GM18951 (cell line): ENCODE data around the gene FAM20C.

Source experiments
- POLR2A ChIP-seq: IDR thresholded peaks from 4 replicates; pipeline ENCODE4 v1.6.1; 2011; ENCODE audit warnings: mild to moderate bottlenecking; ENCODE audit not compliant: insufficient read length, insufficient read depth; ENCODE audit errors: extremely low read depth
- in situ Hi-C: fragments of 300-500 bp; cut with MboI; formaldehyde crosslinking; loops from one replicate; pipeline ENCODE4 v1.12.0; 2022; ENCODE audit warnings: low sequenced_read_pairs, mixed read lengths, inconsistent platforms; ENCODE audit not compliant: unreplicated experiment

FAM20C gene

DNA sequence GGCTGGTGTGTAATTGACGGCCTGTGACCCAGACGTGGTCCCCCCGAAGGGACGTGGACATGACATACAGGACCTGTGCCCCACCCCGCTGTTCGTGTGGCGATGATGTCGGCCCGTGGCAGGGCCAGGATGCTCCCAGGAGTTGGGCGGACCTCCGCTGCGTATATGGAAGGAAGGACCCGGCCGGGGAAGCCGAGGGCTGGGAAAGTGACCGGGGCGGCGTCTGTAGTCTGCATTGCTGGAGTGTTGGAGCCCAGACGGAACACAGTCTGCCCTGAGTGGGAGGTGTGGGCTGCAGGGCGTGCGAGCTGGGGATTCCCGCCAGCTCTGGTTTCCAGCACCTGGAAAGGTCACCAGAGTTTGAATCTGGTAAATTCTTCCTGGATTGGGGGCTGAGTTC lies 52.6 kb downstream of the FAM20C start:
- in situ Hi-C loops = no loop called here
- no peak for TF ChIP-seq POLR2A

GRCh38 chr7:245574-246295 lies 53.4 kb downstream of the FAM20C start:
- in situ Hi-C loops = no loop called here
- no peak for TF ChIP-seq POLR2A

DNA sequence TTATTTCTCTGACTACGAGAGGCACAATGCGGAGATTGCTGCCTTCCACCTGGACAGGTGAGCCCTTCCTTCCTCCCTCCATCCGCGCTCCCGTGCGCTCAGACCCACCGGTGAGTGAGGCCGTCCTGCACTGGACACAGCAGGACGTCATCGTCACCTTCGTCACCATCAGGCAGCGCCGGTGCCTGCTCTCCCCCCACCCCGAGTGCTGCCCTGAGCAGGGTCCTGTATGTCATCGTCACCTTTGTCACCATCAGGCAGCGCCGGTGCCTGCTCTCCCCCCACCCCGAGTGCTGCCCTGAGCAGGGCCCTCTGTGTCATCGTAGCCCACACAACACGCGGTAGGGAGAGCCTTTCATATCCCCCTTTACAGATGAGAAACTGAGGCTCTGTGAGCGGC lies 54.1 kb downstream of the FAM20C start:
- no peak for TF ChIP-seq POLR2A
- in situ Hi-C loops = no loop called here

DNA sequence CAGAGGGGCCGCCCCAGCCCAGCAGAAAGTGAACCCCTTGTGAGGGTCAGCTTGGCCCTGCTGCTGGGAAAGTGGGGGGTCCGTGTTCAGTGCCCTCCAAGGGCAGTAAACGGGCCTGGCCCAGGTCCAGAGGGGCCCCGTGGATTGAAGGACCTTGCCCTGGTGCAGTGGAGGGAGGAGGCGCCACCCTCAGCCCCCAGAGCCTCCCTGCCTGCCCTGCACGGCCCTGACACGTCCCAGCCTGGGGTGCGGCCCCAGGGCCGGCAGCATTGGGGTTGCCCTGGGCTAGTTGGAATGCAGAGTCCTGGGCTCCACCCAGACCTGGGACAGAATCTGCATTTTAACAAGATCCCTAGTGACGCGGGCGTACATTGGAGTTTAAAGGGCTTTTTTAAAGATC lies 54.8 kb downstream of the FAM20C start:
- no peak for TF ChIP-seq POLR2A
- in situ Hi-C loops = no loop called here

DNA sequence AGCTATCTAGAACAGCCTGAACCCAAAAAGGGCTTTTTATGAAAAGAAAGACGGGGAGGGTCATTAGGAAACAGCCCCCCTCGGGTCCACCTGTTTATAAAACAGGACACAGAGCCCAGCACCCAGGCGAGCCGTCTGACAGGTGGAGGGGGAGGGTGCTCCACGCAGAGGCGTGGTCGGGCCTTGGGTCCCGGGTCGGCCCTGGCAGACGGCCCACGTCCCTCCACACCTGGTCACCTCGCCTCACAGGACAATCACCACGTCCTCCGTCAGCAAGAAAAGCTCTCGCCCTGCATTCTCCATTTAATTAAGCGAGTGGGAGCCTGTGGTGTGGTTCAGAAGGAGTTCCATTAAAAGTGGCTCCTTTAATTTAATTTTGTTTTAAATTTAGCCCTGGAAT lies 55.3 kb downstream of the FAM20C start:
- in situ Hi-C loops = no loop called here
- TF ChIP-seq POLR2A = no peak

DNA sequence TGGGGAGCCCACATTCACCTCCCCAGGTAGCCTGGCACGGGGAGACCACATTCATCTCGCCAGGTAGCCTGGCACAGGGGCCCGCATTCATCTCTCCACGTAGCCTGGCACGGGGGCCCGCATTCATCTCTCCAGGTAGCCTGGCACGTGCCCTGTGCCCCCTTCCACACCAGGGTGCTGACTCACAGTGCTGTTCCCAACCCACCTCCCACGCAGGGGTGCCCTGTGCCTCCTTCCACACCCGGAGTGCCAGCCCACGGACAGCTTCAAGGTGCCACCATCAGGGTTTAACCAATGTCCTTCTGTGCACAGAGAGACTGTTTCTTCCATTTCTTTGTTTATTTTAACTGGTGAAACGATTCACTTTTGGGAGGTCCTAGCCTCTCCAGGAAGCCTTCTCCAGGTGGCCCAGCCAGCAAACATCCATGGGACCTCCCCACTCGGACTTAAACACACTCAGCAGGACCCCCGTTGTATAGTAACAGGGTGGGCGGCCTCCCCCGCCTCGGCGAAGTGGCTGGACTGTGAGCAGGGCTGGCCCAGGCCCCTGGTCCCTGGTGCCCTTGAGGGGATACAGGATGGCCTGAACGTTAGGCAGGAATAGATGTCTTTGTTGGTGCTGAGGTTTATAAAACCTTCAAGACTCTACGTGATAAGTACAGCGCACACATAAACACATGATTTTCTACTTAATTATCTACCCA lies 56.5 kb downstream of the FAM20C start:
- no peak for TF ChIP-seq POLR2A
- in situ Hi-C loops = no loop called here

GRCh38 chr7:249989-250388 lies 57.6 kb downstream of the FAM20C start:
- TF ChIP-seq POLR2A = no peak
- in situ Hi-C loops = no loop called here

DNA sequence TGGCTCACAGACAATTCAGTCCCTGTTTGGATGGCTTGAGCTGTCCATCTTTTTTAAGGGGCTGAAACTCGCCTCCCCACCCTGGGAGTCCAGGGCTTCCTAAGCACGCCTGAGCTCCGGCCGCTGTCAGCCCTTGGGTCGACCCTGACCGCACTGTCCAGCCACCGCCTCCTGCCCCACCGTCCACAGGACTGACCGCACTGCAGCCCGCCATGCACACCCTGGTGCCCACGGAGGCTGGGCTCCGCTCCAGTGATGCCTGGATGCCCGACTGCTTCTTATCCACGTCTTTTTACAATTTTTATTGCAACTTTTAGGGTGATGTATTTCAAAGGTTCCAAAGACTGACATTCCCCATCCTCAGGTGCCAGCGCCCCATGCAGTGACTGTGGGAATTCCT lies 58.2 kb downstream of the FAM20C start:
- no peak for TF ChIP-seq POLR2A
- in situ Hi-C loops = no loop called here

DNA sequence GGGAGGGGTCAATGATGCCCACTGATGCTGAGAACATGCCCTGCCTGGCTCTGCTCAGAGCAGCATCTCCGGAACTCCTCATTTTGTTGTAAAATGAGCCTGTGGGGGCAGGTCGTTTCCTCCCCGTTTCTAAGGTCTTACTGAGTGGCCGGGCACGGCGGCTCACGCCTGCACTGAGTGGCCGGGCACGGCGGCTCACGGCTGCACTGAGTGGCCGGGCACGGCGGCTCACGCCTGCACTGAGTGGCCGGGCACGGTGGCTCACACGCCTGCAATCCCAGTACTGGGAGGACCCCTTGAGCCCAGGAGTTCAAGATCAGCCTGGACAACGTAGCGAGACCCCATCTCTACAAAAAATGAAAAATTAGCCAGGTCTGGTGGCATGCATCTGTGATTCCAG lies 58.6 kb downstream of the FAM20C start:
- no peak for TF ChIP-seq POLR2A
- in situ Hi-C loops = no loop called here

GRCh38 chr7:251446-252175 lies 59.2 kb downstream of the FAM20C start:
- TF ChIP-seq POLR2A = no peak
- in situ Hi-C loops = no loop called here

GRCh38 chr7:252216-252965 lies 60.0 kb downstream of the FAM20C start:
- in situ Hi-C loops = no loop called here
- TF ChIP-seq POLR2A = no peak

- in situ Hi-C loops = no loop called here
- no peak for TF ChIP-seq POLR2A
Measured at GRCh38 chr7:252981-253380, 60.6 kb downstream of the FAM20C start.

DNA sequence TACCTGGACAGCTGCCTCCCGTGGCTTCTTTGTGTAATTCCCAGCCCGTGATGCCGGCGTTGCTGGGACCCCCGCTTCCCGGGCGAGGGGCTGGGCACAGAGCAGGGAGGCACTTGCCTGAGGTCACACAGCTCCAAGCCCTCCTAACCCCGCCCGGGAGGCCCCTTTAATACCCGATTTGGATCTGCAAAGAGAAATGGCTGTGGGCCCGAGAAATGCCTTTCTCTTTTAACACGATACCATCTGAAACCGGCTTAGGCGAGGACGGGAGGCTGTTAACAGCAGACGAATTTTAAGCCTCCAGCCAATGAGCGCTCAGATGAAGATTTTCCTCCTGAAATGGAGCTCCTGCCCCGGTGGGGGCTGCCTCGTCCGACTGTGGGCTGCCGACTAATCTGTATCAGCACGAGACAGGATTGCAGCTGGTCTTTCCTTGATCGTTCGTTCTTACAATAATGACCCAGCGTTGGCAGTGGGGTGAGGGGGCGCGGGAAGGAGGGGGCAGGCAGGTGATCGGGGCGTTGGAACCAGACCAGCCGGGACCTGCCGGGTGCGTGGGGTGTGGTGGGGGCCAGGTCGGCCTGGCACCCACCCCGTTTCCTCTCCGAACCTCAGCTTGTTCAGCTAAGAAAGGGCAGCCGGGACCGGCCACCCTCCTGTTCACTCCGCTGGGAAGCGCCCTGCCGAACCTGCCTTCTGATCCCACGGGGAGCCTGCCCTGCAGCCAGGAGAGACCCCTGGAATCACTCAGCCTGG lies 61.4 kb downstream of the FAM20C start:
- no peak for TF ChIP-seq POLR2A
- in situ Hi-C loops = no loop called here
